HG02610 (cell line): ENCODE results near the gene TMC8.
"Not testable (repeated sequence)": the region's sequence is repeated elsewhere in the genome, so short reads cannot be mapped to it uniquely, and the experiment has no call there.

Source experiments
- ATAC-seq: cut with Tn5 transposase; IDR thresholded peaks from one replicate; pipeline ENCODE4 v1.9.1; 2021; ENCODE audit warnings: mild to moderate bottlenecking, moderate library complexity; ENCODE audit not compliant: unreplicated experiment

TMC8 gene

GRCh38 chr17:78133179-78133951 is 2.8 kb downstream of the TMC8 start:
- no peak for ATAC-seq

GRCh38 chr17:78133971-78134898 is 3.7 kb downstream of the TMC8 start:
- no peak for ATAC-seq

- ATAC-seq = no peak
These were observed 4.4 kb downstream of the TMC8 start for GRCh38 chr17:78134899-78135385.

DNA sequence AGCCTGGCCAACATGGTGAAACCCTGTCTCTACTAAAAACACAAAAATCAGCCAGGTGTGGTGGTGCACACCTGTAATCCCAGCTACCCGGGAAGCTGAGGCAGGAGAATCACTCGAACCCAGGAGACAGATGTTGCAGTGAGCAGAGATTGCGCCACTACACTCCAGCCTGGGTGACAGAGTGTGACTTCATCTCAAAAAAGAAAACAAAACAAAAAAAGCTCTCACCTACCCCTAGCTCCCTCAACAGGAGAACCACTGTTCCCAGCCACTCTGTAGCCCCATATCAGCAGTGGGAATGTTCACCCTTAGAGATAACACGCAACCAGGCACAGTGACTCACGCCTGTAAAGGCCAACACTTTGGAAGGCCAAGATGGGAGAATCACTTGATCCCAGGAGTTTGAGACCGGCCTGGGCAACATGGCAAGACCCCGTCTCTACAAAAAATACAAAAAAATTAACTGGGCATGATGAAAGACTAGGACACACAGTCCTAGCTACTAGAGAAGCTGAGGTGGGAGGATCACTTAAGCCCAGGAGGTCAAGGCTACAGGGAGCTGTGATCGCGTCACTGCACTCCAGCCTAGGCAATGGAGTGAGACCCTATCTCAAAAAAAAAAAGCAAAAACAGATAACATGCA is 5.4 kb downstream of the TMC8 start:
- no peak for ATAC-seq

DNA sequence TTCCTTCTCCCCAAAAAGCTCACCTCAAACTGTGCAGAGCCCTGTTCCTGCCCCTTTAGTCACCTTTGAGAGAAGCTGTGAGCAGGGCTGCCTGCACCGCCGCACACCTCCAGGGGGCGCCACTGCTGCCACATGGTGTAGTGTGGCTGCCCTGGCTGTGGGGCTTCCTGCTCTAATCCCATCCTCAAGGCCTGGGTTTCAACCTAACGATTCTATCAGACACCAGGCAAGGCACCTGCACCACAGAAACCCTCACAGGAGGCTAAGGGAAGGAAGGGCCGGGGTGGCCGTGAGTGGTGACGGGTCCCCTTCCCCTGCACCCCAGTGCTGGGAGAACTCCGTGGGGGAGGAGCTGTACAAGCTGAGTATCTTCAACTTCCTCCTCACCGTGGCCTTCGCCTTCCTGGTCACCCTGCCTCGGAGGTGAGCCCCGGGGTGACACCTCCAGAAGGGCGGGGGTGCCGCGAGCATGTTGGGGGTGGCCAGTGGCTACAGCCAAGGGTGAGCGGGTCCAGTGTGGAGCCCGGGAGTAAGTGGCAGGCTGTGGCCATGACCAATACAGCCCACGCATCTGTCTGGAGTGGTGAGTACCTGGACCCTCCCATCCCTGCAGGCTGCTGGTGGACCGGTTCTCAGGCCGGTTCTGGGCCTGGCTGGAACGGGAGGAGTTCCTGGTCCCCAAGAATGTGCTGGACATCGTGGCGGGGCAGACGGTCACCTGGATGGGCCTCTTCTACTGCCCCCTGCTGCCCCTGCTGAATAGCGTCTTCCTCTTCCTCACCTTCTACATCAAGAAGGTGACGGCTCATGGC is 7.0 kb downstream of the TMC8 start:
- no peak for ATAC-seq

DNA sequence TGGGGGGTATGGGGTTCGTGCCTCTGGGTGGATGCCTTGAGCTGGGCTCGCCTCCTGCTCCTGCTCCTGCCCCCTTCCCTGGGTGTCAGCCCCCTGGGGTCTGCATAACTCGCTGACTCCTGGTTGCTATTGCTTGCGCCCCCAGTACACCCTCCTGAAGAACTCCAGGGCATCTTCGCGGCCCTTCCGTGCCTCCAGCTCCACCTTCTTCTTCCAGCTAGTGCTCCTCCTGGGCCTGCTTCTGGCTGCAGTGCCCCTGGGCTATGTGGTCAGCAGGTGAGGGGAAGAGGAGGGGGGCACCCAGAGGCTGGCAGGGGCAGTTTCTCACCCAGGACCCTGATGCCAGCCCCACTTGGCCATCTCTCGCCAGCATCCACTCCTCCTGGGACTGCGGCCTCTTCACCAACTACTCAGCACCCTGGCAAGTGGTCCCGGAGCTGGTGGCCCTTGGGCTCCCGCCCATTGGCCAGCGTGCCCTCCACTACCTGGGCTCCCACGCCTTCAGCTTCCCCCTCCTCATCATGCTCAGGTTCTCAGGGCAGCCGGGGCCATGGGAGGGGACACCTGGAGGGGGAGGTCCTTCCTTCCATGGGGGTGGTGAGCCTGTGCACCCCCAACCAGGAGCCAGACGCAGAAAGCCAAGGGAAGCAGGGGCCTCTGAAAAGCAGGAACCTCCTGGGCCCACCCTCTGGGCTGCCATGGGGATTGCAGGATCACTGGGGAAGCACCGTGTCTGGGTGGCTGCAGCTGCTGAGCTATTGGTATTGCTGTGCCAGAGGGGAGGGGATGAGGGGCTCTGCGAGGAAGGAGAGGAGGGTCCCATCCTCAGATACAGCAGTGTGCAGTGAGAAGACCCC is 7.9 kb downstream of the TMC8 start:
- ATAC-seq = no peak

GRCh38 chr17:78139861-78140168 is 9.2 kb downstream of the TMC8 start:
- ATAC-seq = not testable (repeated sequence)

- ATAC-seq = peak; percentile 72
These were observed 9.8 kb downstream of the TMC8 start for GRCh38 chr17:78140169-78141051.

DNA sequence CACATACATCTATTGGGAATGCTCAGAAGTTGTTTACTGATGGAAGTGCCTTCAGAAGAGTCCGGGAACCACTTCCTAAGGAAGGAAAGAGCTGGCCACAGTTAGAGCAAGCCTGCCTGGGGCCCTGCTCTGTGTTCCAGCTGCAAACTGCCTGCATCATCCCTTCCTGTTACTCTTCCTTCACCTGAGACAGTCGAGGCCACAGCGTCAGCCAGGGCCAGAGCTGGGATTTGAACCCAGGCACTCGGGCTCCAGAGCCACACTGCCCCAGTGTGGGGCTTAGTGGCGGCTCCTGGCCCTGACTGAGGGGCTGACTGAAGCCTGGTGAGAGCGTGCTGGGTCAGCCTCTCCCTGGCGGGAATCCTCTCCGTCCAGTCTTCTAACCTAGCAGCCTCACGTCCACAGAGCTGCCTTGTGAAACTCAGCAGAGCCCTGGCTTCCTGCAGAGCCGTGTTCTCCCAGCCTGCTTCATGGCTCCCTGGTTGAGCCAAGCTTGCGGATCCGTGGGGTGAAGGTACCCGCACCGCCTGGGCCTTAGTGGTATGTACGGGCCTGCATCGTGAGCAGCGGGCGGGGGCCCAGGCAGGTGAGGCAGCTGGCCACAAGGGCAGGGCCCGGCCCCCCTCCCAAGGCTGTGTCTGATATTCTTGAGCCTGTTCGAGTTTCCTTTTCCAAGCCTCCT is 11.0 kb downstream of the TMC8 start:
- ATAC-seq = no peak

DNA sequence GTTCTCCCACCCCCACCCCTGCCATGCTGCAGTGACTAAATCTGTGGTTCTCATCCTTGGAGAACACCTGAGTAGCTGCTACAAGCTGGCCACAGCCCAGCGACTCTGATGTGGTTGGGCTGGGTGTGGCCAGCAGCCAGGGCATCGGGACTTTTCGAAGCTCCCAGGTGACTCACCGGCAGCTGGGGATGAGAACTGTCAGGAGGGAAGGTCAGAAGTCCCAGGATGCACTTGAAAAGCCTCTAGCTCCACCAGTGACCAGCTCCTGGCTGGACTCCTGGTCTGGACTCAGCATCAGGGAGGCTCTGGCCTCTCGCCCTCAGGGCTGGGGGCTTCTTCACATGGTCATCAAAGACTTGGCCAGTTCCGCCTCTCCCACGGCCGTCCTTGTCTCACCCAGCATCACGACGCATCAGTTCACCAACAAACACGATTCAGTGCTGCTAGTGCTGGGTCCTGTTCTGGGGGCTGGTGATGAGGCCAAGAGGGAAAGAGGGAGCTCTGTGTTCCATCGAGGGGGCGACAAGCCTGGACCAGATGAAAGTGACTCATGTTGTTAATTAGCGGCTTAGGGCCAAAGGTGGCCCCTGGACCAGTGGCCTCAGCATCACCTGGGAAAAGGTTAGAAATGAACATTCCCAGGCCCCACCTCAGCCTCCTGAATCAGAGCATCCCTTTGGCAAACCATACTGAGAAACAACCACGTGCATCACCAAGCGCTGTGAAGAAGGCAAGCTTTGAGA is 11.7 kb downstream of the TMC8 start:
- ATAC-seq = no peak

GRCh38 chr17:78143214-78144146 is 12.9 kb downstream of the TMC8 start:
- ATAC-seq = no peak

DNA sequence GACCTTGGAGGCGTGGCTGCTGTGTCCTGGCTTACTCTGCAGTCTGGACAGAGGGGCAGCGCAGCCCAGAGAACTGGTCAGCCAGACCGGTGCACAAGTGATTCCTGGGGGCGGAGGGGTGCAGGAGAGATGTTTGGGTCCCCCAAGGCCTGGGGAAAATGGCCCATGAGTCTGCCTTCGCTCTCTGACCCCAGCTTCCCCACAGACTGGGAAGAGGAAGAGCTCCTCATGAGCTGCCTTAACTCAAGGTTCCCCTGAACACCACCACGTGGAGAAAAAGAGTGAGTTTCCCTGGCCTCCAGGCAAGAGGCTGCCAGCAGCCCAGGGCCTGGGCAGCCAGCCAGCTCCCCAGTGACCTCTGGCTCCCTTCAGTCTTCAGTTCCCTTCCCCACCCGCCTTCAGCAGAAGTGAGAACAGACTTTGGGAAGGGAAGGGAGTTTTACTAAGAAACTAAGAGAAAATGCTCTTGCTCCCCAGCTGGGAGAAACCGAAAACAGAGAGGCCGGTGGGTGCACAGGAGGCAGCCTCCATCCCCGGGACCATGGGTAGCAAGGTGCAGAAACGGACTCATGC is 13.7 kb downstream of the TMC8 start:
- no peak for ATAC-seq

GRCh38 chr17:78144736-78145641 is 14.4 kb downstream of the TMC8 start:
- no peak for ATAC-seq

- ATAC-seq = no peak
These were observed 15.9 kb downstream of the TMC8 start for GRCh38 chr17:78146471-78146869.

GRCh38 chr17:78146881-78147280 is 16.3 kb downstream of the TMC8 start:
- ATAC-seq = no peak
